ENCODE measurements around the gene TGFB1. TPM values are rescaled to one million over a fixed set of nuclear protein-coding genes. Genes with fewer than 3 reads are reported as not detected.
A peak's percentile ranks its signal among the peaks of the same experiment; 100 is the strongest.

The TGFB1 gene
- total RNA-seq, 1 experiment from 2014 or later: 42.6 TPM

DNA sequence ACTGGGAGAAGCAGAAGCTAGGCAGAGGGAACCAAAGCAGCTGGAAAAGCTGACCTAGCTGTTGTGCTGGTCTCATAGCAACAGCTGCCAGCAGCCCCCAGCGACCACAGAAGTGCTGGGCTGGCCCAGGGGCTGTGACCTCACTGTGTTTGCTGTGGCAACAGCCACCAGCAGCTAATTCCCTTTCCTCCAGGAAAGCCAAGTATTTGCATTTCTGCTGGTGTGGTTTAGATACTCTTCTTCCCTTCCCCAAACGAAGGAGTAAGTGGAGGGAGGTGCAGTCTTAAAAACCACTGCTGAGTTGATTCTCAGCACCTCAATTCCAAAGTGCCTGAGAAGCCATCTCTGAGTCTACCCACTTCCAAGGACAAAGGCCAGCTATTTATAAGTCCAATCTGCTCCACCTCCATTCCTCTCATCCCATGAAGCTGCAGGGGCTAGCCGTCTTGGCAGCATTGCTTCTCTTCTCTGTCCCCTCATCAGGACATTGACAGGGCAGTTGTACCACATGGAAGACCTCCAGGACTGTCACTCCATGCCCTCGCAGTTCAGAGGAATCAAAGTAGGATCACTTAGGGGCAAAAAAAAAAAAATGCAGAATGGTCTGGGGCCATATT is 55.3 kb downstream of the TGFB1 start:
- no peaks in the 10 kb centered on the region for H3K27me3 ChIP-seq (ENCODE audit: control insufficient read depth, insufficient read depth, low read length)
- TF ChIP-seq CTCF (IDR thresholded peaks at IDR 0.05) (no peak), SIN3A (IDR thresholded peaks at IDR 0.05; ENCODE audit: borderline replicate concordance, insufficient read depth, low read depth, low read length) (no peak), TCF7L2 (IDR thresholded peaks at IDR 0.05; ENCODE audit: low read depth, low read length) (no peak), POLR2AphosphoS5 (IDR thresholded peaks at IDR 0.05; ENCODE audit: low read depth, low read length) (no peak)
- TF ChIP-seq, protein P1, sequence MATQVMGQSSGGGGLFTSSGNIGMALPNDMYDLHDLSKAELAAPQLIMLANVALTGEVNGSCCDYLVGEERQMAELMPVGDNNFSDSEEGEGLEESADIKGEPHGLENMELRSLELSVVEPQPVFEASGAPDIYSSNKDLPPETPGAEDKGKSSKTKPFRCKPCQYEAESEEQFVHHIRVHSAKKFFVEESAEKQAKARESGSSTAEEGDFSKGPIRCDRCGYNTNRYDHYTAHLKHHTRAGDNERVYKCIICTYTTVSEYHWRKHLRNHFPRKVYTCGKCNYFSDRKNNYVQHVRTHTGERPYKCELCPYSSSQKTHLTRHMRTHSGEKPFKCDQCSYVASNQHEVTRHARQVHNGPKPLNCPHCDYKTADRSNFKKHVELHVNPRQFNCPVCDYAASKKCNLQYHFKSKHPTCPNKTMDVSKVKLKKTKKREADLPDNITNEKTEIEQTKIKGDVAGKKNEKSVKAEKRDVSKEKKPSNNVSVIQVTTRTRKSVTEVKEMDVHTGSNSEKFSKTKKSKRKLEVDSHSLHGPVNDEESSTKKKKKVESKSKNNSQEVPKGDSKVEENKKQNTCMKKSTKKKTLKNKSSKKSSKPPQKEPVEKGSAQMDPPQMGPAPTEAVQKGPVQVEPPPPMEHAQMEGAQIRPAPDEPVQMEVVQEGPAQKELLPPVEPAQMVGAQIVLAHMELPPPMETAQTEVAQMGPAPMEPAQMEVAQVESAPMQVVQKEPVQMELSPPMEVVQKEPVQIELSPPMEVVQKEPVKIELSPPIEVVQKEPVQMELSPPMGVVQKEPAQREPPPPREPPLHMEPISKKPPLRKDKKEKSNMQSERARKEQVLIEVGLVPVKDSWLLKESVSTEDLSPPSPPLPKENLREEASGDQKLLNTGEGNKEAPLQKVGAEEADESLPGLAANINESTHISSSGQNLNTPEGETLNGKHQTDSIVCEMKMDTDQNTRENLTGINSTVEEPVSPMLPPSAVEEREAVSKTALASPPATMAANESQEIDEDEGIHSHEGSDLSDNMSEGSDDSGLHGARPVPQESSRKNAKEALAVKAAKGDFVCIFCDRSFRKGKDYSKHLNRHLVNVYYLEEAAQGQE (IDR thresholded peaks at IDR 0.05; ENCODE audit: insufficient read depth in 1 of 2, low read depth in 2 of 2, low read length in 1 of 2): no peak
- no TSS peak for BruUV-seq (replicated peaks)
- in situ Hi-C loops (cut with HindIII; ENCODE audit: low pct_unique_long_range_greater_than_20kb, low sequenced_read_pairs) (no loop called here), intact Hi-C loops (cut with micrococcal nuclease; ENCODE audit: unreplicated experiment) (no loop called here)
- no peak overlapping the region for H3K4me3 ChIP-seq (ENCODE audit: low read depth in 2 of 2, low read length in 2 of 2)
- POLR2A ChIA-PET: no interaction called here
- DNase-seq (ENCODE audit: low read depth, low spot score) (no peak), ATAC-seq (no peak; the same call in 1 of the 2 replicates)
- H3K36me3 ChIP-seq (ENCODE audit: control insufficient read depth, insufficient read depth, low read length): peaks cover 10% of the 10 kb centered on the region
- CTCF ChIA-PET: no interaction called here
- H3K4me1 ChIP-seq (ENCODE audit: control insufficient read depth, insufficient read depth, low read length): no peaks in the 10 kb centered on the region
- H3K27ac ChIP-seq (ENCODE audit: low read length): no peak overlapping the region
- no peaks in the 10 kb centered on the region for H3K9me3 ChIP-seq (ENCODE audit: control insufficient read depth, insufficient read depth, low read depth, low read length)

DNA sequence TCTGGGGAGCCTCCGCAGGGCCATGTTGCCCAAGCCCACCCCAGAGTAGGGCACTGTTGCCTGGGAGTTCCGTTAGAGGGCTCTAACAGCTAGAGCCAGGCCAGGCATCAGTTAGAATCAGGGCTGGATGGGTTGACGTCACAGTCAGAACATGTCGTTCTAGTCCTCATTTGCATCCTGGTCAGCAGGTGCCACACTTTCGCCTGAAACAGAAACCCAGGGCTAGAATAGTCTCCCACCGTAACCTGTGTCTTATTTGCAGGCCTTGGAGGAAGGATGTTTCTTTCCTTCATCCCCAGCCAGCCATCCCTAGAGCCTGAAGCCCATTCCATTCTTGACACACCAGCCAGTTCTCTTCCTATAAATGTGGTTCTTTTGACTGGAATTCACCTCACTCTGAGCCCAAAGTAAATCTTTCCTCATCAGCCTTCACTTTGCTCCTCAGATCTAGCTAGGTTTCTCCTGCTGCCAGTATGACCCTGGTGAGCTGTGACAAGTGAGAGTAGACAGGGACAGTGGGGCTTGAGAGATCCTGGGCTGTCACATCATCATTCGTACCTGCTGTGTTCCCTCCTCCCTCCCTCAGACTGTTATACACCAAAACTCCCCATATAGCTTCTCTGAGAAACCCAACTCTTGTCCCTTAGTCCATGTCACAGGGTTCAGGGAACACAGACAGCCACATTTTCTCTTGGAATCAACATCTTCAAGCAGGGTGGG is 55.9 kb downstream of the TGFB1 start:
- no peak for ATAC-seq
- TF ChIP-seq TCF7L2 (IDR thresholded peaks at IDR 0.05; ENCODE audit: low read depth, low read length): no peak
- no peak for TF ChIP-seq SIN3A (IDR thresholded peaks at IDR 0.05; ENCODE audit: borderline replicate concordance, insufficient read depth, low read depth, low read length)
- TSS peak; percentile 46 for BruUV-seq (replicated peaks)
- peaks cover 17% of the 10 kb centered on the region for H3K36me3 ChIP-seq (ENCODE audit: control insufficient read depth, insufficient read depth, low read length)
- ChIA-PET CTCF (no interaction called here), POLR2A (no interaction called here)
- no peak for DNase-seq (ENCODE audit: low read depth, low spot score)
- in situ Hi-C loops (cut with HindIII; ENCODE audit: low pct_unique_long_range_greater_than_20kb, low sequenced_read_pairs): no loop called here
- intact Hi-C loops (cut with micrococcal nuclease; ENCODE audit: unreplicated experiment): no loop called here
- H3K27me3 ChIP-seq (ENCODE audit: control insufficient read depth, insufficient read depth, low read length): no peaks in the 10 kb centered on the region
- H3K9me3 ChIP-seq (ENCODE audit: control insufficient read depth, insufficient read depth, low read depth, low read length): no peaks in the 10 kb centered on the region
- no peaks in the 10 kb centered on the region for H3K4me1 ChIP-seq (ENCODE audit: control insufficient read depth, insufficient read depth, low read length)
- no peak overlapping the region for H3K4me3 ChIP-seq (ENCODE audit: low read depth in 2 of 2, low read length in 2 of 2)
- H3K27ac ChIP-seq (ENCODE audit: low read length): no peak overlapping the region

DNA sequence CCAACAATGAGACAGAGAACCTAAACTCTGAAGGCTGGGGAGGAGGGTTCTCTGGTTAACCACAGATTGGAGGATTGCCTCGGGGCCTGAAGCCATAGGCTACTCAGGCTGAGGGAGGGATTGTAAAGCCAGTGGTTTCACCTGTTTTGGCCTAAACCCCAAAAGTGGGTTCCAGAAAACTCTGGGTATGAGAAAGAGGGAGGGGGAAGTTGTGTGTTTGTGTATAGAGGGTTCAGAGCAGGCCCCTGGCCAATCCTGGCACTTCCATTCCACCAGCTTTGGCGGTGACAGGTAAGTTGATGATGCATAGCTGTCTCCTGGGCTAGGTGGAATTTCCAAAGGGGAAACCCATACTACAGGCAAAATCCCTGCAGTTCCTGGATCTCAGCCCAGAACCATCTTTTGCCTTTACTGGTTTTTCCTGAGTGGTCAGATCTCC is 57.3 kb downstream of the TGFB1 start:
- TF ChIP-seq SIN3A (IDR thresholded peaks at IDR 0.05; ENCODE audit: borderline replicate concordance, insufficient read depth, low read depth, low read length): no peak
- TF ChIP-seq CTCF (IDR thresholded peaks at IDR 0.05): no peak
- TF ChIP-seq, protein P1 (IDR thresholded peaks at IDR 0.05; ENCODE audit: insufficient read depth in 1 of 2, low read depth in 2 of 2, low read length in 1 of 2): no peak
- no peak for TF ChIP-seq POLR2AphosphoS5 (IDR thresholded peaks at IDR 0.05; ENCODE audit: low read depth, low read length)
- TF ChIP-seq TCF7L2 (IDR thresholded peaks at IDR 0.05; ENCODE audit: low read depth, low read length): no peak
- no peaks in the 10 kb centered on the region for H3K9me3 ChIP-seq (ENCODE audit: control insufficient read depth, insufficient read depth, low read depth, low read length)
- no peak for DNase-seq (ENCODE audit: low read depth, low spot score)
- ATAC-seq: no peak
- intact Hi-C loops (cut with micrococcal nuclease; ENCODE audit: unreplicated experiment) (no loop called here), in situ Hi-C loops (cut with HindIII; ENCODE audit: low pct_unique_long_range_greater_than_20kb, low sequenced_read_pairs) (no loop called here)
- no peaks in the 10 kb centered on the region for H3K27me3 ChIP-seq (ENCODE audit: control insufficient read depth, insufficient read depth, low read length)
- POLR2A ChIA-PET: no interaction called here
- peaks cover 18% of the 10 kb centered on the region for H3K36me3 ChIP-seq (ENCODE audit: control insufficient read depth, insufficient read depth, low read length)
- no peak overlapping the region for H3K4me3 ChIP-seq (ENCODE audit: low read depth in 2 of 2, low read length in 2 of 2)
- H3K27ac ChIP-seq (ENCODE audit: low read length): no peak overlapping the region
- no TSS peak for BruUV-seq (replicated peaks)
- CTCF ChIA-PET: no interaction called here
- H3K4me1 ChIP-seq (ENCODE audit: control insufficient read depth, insufficient read depth, low read length): no peaks in the 10 kb centered on the region
